Gastroesophageal sphincter (tissue), 4 donors: ENCODE results near the gene NINL. TPM values are rescaled to one million over a fixed set of nuclear protein-coding genes. Genes with fewer than 3 reads are reported as not detected.
"Not testable (repeated sequence)": the region's sequence is repeated elsewhere in the genome, so short reads cannot be mapped to it uniquely, and the experiment has no call there.

Experiments used
- ATAC-seq: fragments of 150-250 bp; one replicate; pipeline ENCODE4 v1.9.1; 2016; ENCODE audit warnings: mild to moderate bottlenecking, moderate library complexity
- H3K27ac ChIP-seq, 4 donors: fragments of 200-600 bp; sonication (generic) in 3 of 4; 1 replicate in 3 of 4; 2 replicates in 1 of 4; pipeline ENCODE4 v1.5.1; 2016 to 2019
- H3K27me3 ChIP-seq: fragments of 200-600 bp; sonication (generic); one replicate; pipeline ENCODE4 v1.5.1; 2019
- H3K36me3 ChIP-seq, 2 donors: fragments of 200-600 bp; sonication (generic); one replicate each; pipeline ENCODE4 v1.5.1; 2019; ENCODE audit warnings: control low read depth in 1 of 2
- H3K4me1 ChIP-seq, 3 donors: fragments of 200-600 bp; sonication (generic); 1 replicate in 2 of 3; 2 replicates in 1 of 3; pipeline ENCODE4 v1.5.1; 2016 to 2019; ENCODE audit warnings: control low read depth in 2 of 3
- H3K4me3 ChIP-seq, 2 donors: fragments of 200-600 bp; sonication (generic); one replicate each; pipeline ENCODE4 v1.5.1; 2019; ENCODE audit warnings: mild to moderate bottlenecking in 1 of 2, moderate library complexity in 1 of 2
- H3K9me3 ChIP-seq, 3 donors: fragments of 200-600 bp; sonication (generic); one replicate each; pipeline ENCODE4 v1.5.1; 2017 to 2019; ENCODE audit warnings: control low read depth in 2 of 3
- EP300 ChIP-seq: sonication (generic); formaldehyde crosslinking; IDR thresholded peaks from one replicate; pipeline ENCODE4 v1.6.1; 2017; ENCODE audit warnings: antibody characterized with exemption, mild to moderate bottlenecking
- POLR2A ChIP-seq, 2 donors: fragments of 450-650 bp; IDR thresholded peaks; one replicate each; pipeline ENCODE4 v1.6.1; 2017; ENCODE audit warnings: antibody characterized with exemption in 2 of 2, mild to moderate bottlenecking in 2 of 2, moderate library complexity in 1 of 2
- POLR2AphosphoS5 ChIP-seq: sonication (generic); formaldehyde crosslinking; IDR thresholded peaks from one replicate; pipeline ENCODE4 v1.6.1; 2017; ENCODE audit warnings: antibody characterized with exemption
- WGBS, 2 donors: methylation state at CpG; one replicate each; pipeline ENCODE4 v1.1.5; 2018; ENCODE audit warnings: low coverage in 1 of 2; 5-methylcytosine and 5-hydroxymethylcytosine counted together
- total RNA-seq, 4 donors: library from RNA; depleted of rRNA; stranded (reverse); fragments of >200 nt; gene quantifications; one replicate each; pipeline ENCODE4 v1.1.0, GENCODE V29; 2016
- TF ChIP-seq, protein P1 (sequence below), 4 experiments: fragments of 200-600 bp in 2 of 4; fragments of 450-650 bp in 2 of 4; sonication (generic) in 1 of 4; IDR thresholded peaks; one replicate each; pipeline ENCODE4 v1.5.1; 2017 to 2019; ENCODE audit warnings: antibody characterized with exemption in 4 of 4, mild to moderate bottlenecking in 2 of 4, moderate library complexity in 2 of 4

Gene NINL
- total RNA-seq, 4 donors from 2014 or later = 4.2 to 7.5 (median 5.8) TPM

DNA sequence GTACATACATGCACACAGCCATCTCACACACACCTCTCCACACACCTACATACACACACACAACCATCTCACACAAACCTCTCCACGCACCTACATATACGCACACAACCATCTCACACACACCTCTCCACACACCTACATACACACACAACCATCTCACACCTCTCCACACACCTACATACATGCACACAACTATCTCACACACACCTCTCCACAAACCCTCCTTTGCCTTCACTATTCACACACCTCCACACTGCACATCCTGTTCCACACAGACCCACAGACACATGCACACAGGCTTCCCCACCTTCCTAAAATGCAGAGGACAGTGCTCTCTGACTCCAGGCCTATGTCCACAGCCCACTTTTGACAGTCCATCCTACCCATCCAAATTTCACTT lies 16.3 kb upstream of the NINL start:
- TF ChIP-seq EP300 (no peak), POLR2A (IDR thresholded peaks at IDR 0.05) (no peak), POLR2AphosphoS5 (no peak)
- TF ChIP-seq, protein P1, sequence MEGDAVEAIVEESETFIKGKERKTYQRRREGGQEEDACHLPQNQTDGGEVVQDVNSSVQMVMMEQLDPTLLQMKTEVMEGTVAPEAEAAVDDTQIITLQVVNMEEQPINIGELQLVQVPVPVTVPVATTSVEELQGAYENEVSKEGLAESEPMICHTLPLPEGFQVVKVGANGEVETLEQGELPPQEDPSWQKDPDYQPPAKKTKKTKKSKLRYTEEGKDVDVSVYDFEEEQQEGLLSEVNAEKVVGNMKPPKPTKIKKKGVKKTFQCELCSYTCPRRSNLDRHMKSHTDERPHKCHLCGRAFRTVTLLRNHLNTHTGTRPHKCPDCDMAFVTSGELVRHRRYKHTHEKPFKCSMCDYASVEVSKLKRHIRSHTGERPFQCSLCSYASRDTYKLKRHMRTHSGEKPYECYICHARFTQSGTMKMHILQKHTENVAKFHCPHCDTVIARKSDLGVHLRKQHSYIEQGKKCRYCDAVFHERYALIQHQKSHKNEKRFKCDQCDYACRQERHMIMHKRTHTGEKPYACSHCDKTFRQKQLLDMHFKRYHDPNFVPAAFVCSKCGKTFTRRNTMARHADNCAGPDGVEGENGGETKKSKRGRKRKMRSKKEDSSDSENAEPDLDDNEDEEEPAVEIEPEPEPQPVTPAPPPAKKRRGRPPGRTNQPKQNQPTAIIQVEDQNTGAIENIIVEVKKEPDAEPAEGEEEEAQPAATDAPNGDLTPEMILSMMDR (IDR thresholded peaks at IDR 0.05) = no peak
- Histone ChIP-seq H3K4me3 (no peak overlapping the region), H3K36me3 (no peaks in the 10 kb centered on the region), H3K9me3 (no peaks in the 10 kb centered on the region), H3K27ac (no peak overlapping the region), H3K27me3 (no peaks in the 10 kb centered on the region), H3K4me1 (no peaks in the 10 kb centered on the region)
- no peak for ATAC-seq
- 71% methylated on average over 2 of the region's 2 CpGs; no CpG with 5 or more reads in 1 of the 2 donors for WGBS, 2 donors

- TF ChIP-seq, protein P1 (IDR thresholded peaks at IDR 0.05) = no peak
- no peak for TF ChIP-seq POLR2A (IDR thresholded peaks at IDR 0.05)
- no peak for TF ChIP-seq EP300
- no peak for TF ChIP-seq POLR2AphosphoS5
- H3K27ac ChIP-seq = no peak overlapping the region
- no peaks in the 10 kb centered on the region for H3K4me1 ChIP-seq
- no peaks in the 10 kb centered on the region for H3K9me3 ChIP-seq
- no peak for ATAC-seq
- no peak overlapping the region for H3K4me3 ChIP-seq
- H3K27me3 ChIP-seq = no peaks in the 10 kb centered on the region
- WGBS, 2 donors = 72% methylated on average over 5 of the region's 10 CpGs; no CpG with 5 or more reads in 1 of the 2 donors
- no peaks in the 10 kb centered on the region for H3K36me3 ChIP-seq
Observed at GRCh38 chr20:25600632-25601031, 15.3 kb upstream of the NINL start.

GRCh38 chr20:25592135-25592852 lies 7.0 kb upstream of the NINL start:
- H3K36me3 ChIP-seq = no peaks in the 10 kb centered on the region
- no peak for TF ChIP-seq POLR2AphosphoS5
- no peak for TF ChIP-seq EP300
- TF ChIP-seq, protein P1 (IDR thresholded peaks at IDR 0.05) = no peak
- TF ChIP-seq POLR2A (IDR thresholded peaks at IDR 0.05) = no peak
- H3K4me1 ChIP-seq = no peaks in the 10 kb centered on the region
- H3K4me3 ChIP-seq = no peak overlapping the region
- ATAC-seq = no peak
- no peak overlapping the region for H3K27ac ChIP-seq
- WGBS, 2 donors = 37 to 42% methylated on average over 6 of the region's 9 CpGs
- no peaks in the 10 kb centered on the region for H3K9me3 ChIP-seq
- no peaks in the 10 kb centered on the region for H3K27me3 ChIP-seq

GRCh38 chr20:25590778-25591177 lies 5.4 kb upstream of the NINL start:
- not testable (repeated sequence) for ATAC-seq, H3K36me3 ChIP-seq, H3K9me3 ChIP-seq, H3K27me3 ChIP-seq, H3K4me3 ChIP-seq, H3K27ac ChIP-seq, H3K4me1 ChIP-seq
- WGBS, 2 donors = 33% methylated on average over 2 of the region's 4 CpGs; no CpG with 5 or more reads in 1 of the 2 donors

GRCh38 chr20:25588491-25588890 lies 3.2 kb upstream of the NINL start:
- no peak overlapping the region for H3K27ac ChIP-seq
- ATAC-seq = no peak
- TF ChIP-seq POLR2A (IDR thresholded peaks at IDR 0.05) = no peak
- TF ChIP-seq EP300 = no peak
- TF ChIP-seq POLR2AphosphoS5 = no peak
- TF ChIP-seq, protein P1 (IDR thresholded peaks at IDR 0.05) = no peak
- H3K9me3 ChIP-seq = no peaks in the 10 kb centered on the region
- H3K36me3 ChIP-seq = no peaks in the 10 kb centered on the region
- H3K4me1 ChIP-seq = peaks cover 0 to 21% (median 5%) of the 10 kb centered on the region in 3 donors
- H3K4me3 ChIP-seq = no peak overlapping the region
- no peaks in the 10 kb centered on the region for H3K27me3 ChIP-seq
- WGBS, 2 donors = 79 to 96% methylated on average over 4 of the region's 7 CpGs
